ENCODE data around the gene PHPT1. TPM values are rescaled to one million over a fixed set of nuclear protein-coding genes. Genes with fewer than 3 reads are reported as not detected.

PHPT1 gene
- total RNA-seq, 1 experiment from 2014 or later, result 125 TPM

GRCh38 chr9:136854113-136854841 is 5.1 kb downstream of the PHPT1 start:
- in situ Hi-C loops (cut with HindIII; ENCODE audit: low pct_unique_long_range_greater_than_20kb, low sequenced_read_pairs), result no loop called here

GRCh38 chr9:136854842-136855460 is 5.7 kb downstream of the PHPT1 start:
- in situ Hi-C loops (cut with HindIII; ENCODE audit: low pct_unique_long_range_greater_than_20kb, low sequenced_read_pairs), result no loop called here
- no peak for DNase-seq (ENCODE audit: low read depth)

More at GRCh38 chr9:136854113-136854841, 5.1 kb downstream of the PHPT1 start:
- no peak for DNase-seq (ENCODE audit: low read depth)

GRCh38 chr9:136855461-136856078 is 6.4 kb downstream of the PHPT1 start:
- in situ Hi-C loops (cut with HindIII; ENCODE audit: low pct_unique_long_range_greater_than_20kb, low sequenced_read_pairs), result no loop called here
- no peak for DNase-seq (ENCODE audit: low read depth)

- DNase-seq (ENCODE audit: low read depth), result no peak
- in situ Hi-C loops (cut with HindIII; ENCODE audit: low pct_unique_long_range_greater_than_20kb, low sequenced_read_pairs), result no loop called here
These were observed 6.9 kb downstream of the PHPT1 start for GRCh38 chr9:136856079-136856476.

GRCh38 chr9:136856541-136857141 is 7.4 kb downstream of the PHPT1 start:
- DNase-seq (ENCODE audit: low read depth), result no peak
- in situ Hi-C loops (cut with HindIII; ENCODE audit: low pct_unique_long_range_greater_than_20kb, low sequenced_read_pairs), result no loop called here

GRCh38 chr9:136857166-136857565 is 8.0 kb downstream of the PHPT1 start:
- in situ Hi-C loops (cut with HindIII; ENCODE audit: low pct_unique_long_range_greater_than_20kb, low sequenced_read_pairs), result no loop called here
- no peak for DNase-seq (ENCODE audit: low read depth)

- in situ Hi-C loops (cut with HindIII; ENCODE audit: low pct_unique_long_range_greater_than_20kb, low sequenced_read_pairs), result no loop called here
- no peak for DNase-seq (ENCODE audit: low read depth)
These were observed 8.6 kb downstream of the PHPT1 start for GRCh38 chr9:136857581-136858412.

- in situ Hi-C loops (cut with HindIII; ENCODE audit: low pct_unique_long_range_greater_than_20kb, low sequenced_read_pairs), result no loop called here
- no peak for DNase-seq (ENCODE audit: low read depth)
These were observed 9.2 kb downstream of the PHPT1 start for GRCh38 chr9:136858452-136858843.

- no peak for DNase-seq (ENCODE audit: low read depth)
- in situ Hi-C loops (cut with HindIII; ENCODE audit: low pct_unique_long_range_greater_than_20kb, low sequenced_read_pairs), result no loop called here
These were observed 9.9 kb downstream of the PHPT1 start for GRCh38 chr9:136858844-136859757.

GRCh38 chr9:136860529-136860928 is 11.3 kb downstream of the PHPT1 start:
- in situ Hi-C loops (cut with HindIII; ENCODE audit: low pct_unique_long_range_greater_than_20kb, low sequenced_read_pairs), result no loop called here
- no peak for DNase-seq (ENCODE audit: low read depth)

GRCh38 chr9:136860933-136861873 is 12.0 kb downstream of the PHPT1 start:
- in situ Hi-C loops (cut with HindIII; ENCODE audit: low pct_unique_long_range_greater_than_20kb, low sequenced_read_pairs), result no loop called here
- DNase-seq (ENCODE audit: low read depth), result no peak

- DNase-seq (ENCODE audit: low read depth), result no peak
- in situ Hi-C loops (cut with HindIII; ENCODE audit: low pct_unique_long_range_greater_than_20kb, low sequenced_read_pairs), result no loop called here
These were observed 12.8 kb downstream of the PHPT1 start for GRCh38 chr9:136861874-136862457.

- DNase-seq (ENCODE audit: low read depth), result no peak
- in situ Hi-C loops (cut with HindIII; ENCODE audit: low pct_unique_long_range_greater_than_20kb, low sequenced_read_pairs), result no loop called here
These were observed 13.8 kb downstream of the PHPT1 start for GRCh38 chr9:136862849-136863622.

- in situ Hi-C loops (cut with HindIII; ENCODE audit: low pct_unique_long_range_greater_than_20kb, low sequenced_read_pairs), result no loop called here
These were observed 14.5 kb downstream of the PHPT1 start for GRCh38 chr9:136863623-136864273.

More at GRCh38 chr9:136863623-136864273, 14.5 kb downstream of the PHPT1 start:
- no peak for DNase-seq (ENCODE audit: low read depth)

Measured in Caki2 (cell line).